Panc1 (cell line): ENCODE results near the gene DLGAP1. TPM values are rescaled to one million over a fixed set of nuclear protein-coding genes. Genes with fewer than 3 reads are reported as not detected.

Experiments used
- ATAC-seq: fragments of 200-7000 bp; cut with Tn5 transposase; 2 replicates; pipeline ENCODE4 v1.9.1; 2020; ENCODE audit warnings: mild to moderate bottlenecking, moderate library complexity
- BruUV-seq: library from RNA; stranded (reverse); fragments of 400-500 nt; replicated peaks from 2 replicates; lab custom pipeline; 2021; lab: Mats Ljungman, UMichigan
- CTCF ChIA-PET: fragments of 300-600 bp; sonication (Branson Sonifier 250); formaldehyde crosslinking; loops from one replicate; lab custom pipeline; 2022; ENCODE audit warnings: antibody characterized with exemption; lab: Charles Lee
- POLR2A ChIA-PET: fragments of 300-600 bp; sonication (Branson Sonifier 250); formaldehyde crosslinking; loops from one replicate; lab custom pipeline; 2022; ENCODE audit warnings: antibody characterized with exemption; lab: Charles Lee
- DNase-seq: peaks from one replicate; pipeline ENCODE4 v3.0.0-alpha.2; 2010; ENCODE audit warnings: low read depth, low spot score
- H3K27ac ChIP-seq: 2 replicates; pipeline ENCODE4 v1.5.1; 2011; ENCODE audit warnings: mild to moderate bottlenecking, low read length, inconsistent platforms
- H3K27me3 ChIP-seq: fragments of 200-500 bp; sonication (Bioruptor generic); 2 replicates; pipeline ENCODE4 v1.6.0; 2014; ENCODE audit warnings: low read length, inconsistent platforms; ENCODE audit not compliant: control insufficient read depth, insufficient read depth
- H3K36me3 ChIP-seq: fragments of 200-500 bp; sonication (Bioruptor generic); 2 replicates; pipeline ENCODE4 v1.5.1; 2014; ENCODE audit warnings: inconsistent platforms, mild to moderate bottlenecking, low read length, moderate library complexity; ENCODE audit not compliant: control insufficient read depth, insufficient read depth
- H3K4me1 ChIP-seq: 2 replicates; pipeline ENCODE4 v1.5.1; 2011; ENCODE audit warnings: inconsistent platforms, mild to moderate bottlenecking, low read length, moderate library complexity; ENCODE audit not compliant: control insufficient read depth, insufficient read depth
- H3K4me3 ChIP-seq, 2 experiments: 2 replicates each; pipeline ENCODE4 v1.5.1; 2011 to 2012; ENCODE audit warnings: low read depth in 2 of 2, low read length in 2 of 2, mild to moderate bottlenecking in 2 of 2, inconsistent platforms in 1 of 2, moderate library complexity in 1 of 2
- H3K9me3 ChIP-seq: fragments of 200-500 bp; sonication (Bioruptor generic); 2 replicates; pipeline ENCODE4 v1.5.1; 2014; ENCODE audit warnings: low read depth, mild to moderate bottlenecking, inconsistent platforms, low read length, moderate library complexity; ENCODE audit not compliant: control insufficient read depth, insufficient read depth
- CTCF ChIP-seq: fragments of 450-650 bp; IDR thresholded peaks from 2 replicates; pipeline ENCODE4 v1.5.1; 2017; ENCODE audit warnings: mild to moderate bottlenecking
- POLR2AphosphoS5 ChIP-seq: IDR thresholded peaks from 2 replicates; pipeline ENCODE4 v1.6.1; 2012; ENCODE audit warnings: mild to moderate bottlenecking, low read depth, low read length, moderate library complexity
- REST ChIP-seq, 2 experiments: IDR thresholded peaks; 2 replicates each; pipeline ENCODE4 v1.6.1; 2011 to 2012; ENCODE audit warnings: low read depth in 2 of 2, control low read depth in 1 of 2, low read length in 1 of 2, mild to moderate bottlenecking in 1 of 2, moderate library complexity in 1 of 2; ENCODE audit not compliant: insufficient read depth in 1 of 2
- SIN3A ChIP-seq: IDR thresholded peaks from 2 replicates; pipeline ENCODE4 v1.6.1; 2012; ENCODE audit warnings: low read depth, mild to moderate bottlenecking, low read length, moderate library complexity, borderline replicate concordance; ENCODE audit not compliant: insufficient read depth
- TCF7L2 ChIP-seq: IDR thresholded peaks from 2 replicates; pipeline ENCODE4 v1.6.1; 2011; ENCODE audit warnings: mild to moderate bottlenecking, low read depth, low read length, inconsistent platforms
- in situ Hi-C: cut with HindIII; loops from 2 replicates; pipeline ENCODE4 v1.10.0; 2016; ENCODE audit warnings: low sequenced_read_pairs, low pct_unique_long_range_greater_than_20kb
- intact Hi-C: fragments of 100-400 bp; cut with micrococcal nuclease; formaldehyde crosslinking; loops from one replicate; pipeline ENCODE4 v1.10.0; 2022; ENCODE audit not compliant: unreplicated experiment
- total RNA-seq: library from RNA; stranded (reverse); gene quantifications from one replicate; pipeline ENCODE4 v1.2.1, GENCODE V29; 2021; ENCODE audit not compliant: unreplicated experiment

Gene DLGAP1
- total RNA-seq, 1 experiment from 2014 or later: 1.8 TPM

- CTCF ChIA-PET: interaction anchor here (0.6 kb wide), 2 partner anchors 15 to 170 kb away, joined by 3 read pairs; no protein-coding TSS in a partner anchor
- no peak for TF ChIP-seq POLR2AphosphoS5
- no peak for TF ChIP-seq TCF7L2
- no peak for TF ChIP-seq SIN3A
- TF ChIP-seq REST (IDR thresholded peaks at IDR 0.05; ENCODE audit: insufficient read depth in 1 of 2, low read depth in 2 of 2, low read length in 1 of 2): no peak
- no peak for TF ChIP-seq CTCF
- POLR2A ChIA-PET: interaction anchor here (0.6 to 1.0 kb wide), 4 partner anchors 12 to 144 kb away, joined by 3 to 4 read pairs (median 4); no protein-coding TSS in a partner anchor
- H3K36me3 ChIP-seq: no peaks in the 10 kb centered on the region
- DNase-seq (no peak), ATAC-seq (peak; percentile 75)
- peaks cover 6% of the 10 kb centered on the region; the same call in 1 of the 2 replicates for H3K9me3 ChIP-seq
- in situ Hi-C loops (no loop called here), intact Hi-C loops (no loop called here)
- peak overlapping the region; percentile 86 for H3K27ac ChIP-seq
- H3K4me1 ChIP-seq: peaks cover 16% of the 10 kb centered on the region
- BruUV-seq: no TSS peak
- H3K4me3 ChIP-seq: peak overlapping the region in 1 of 2 experiments; percentile 19; a peak in 2 of 4 replicates
- no peaks in the 10 kb centered on the region for H3K27me3 ChIP-seq
Observed at GRCh38 chr18:3526421-3527354, 928.4 kb downstream of the DLGAP1 start.

- ATAC-seq: peak; percentile 77
- ChIA-PET POLR2A (interaction anchor here (0.6 kb wide), 1 partner anchor 145 kb away, joined by 4 read pairs; no protein-coding TSS in a partner anchor), CTCF (interaction anchor here (0.5 to 0.6 kb wide), 2 partner anchors 16 to 68 kb away, joined by 3 to 4 read pairs; no protein-coding TSS in a partner anchor)
- Histone ChIP-seq H3K27me3 (no peaks in the 10 kb centered on the region), H3K9me3 (peaks cover 6% of the 10 kb centered on the region; the same call in 1 of the 2 replicates), H3K36me3 (no peaks in the 10 kb centered on the region), H3K4me3 (no peak overlapping the region), H3K4me1 (peaks cover 18% of the 10 kb centered on the region), H3K27ac (peak overlapping the region; percentile 86)
- no peak for DNase-seq
- in situ Hi-C loops: no loop called here
- BruUV-seq: no TSS peak
- intact Hi-C loops: no loop called here
- TF ChIP-seq TCF7L2 (no peak), POLR2AphosphoS5 (no peak), REST (IDR thresholded peaks at IDR 0.05; ENCODE audit: insufficient read depth in 1 of 2, low read depth in 2 of 2, low read length in 1 of 2) (no peak), CTCF (no peak), SIN3A (no peak)
Observed at GRCh38 chr18:3525870-3526420, 929.2 kb downstream of the DLGAP1 start.
